GM19372 (cell line): ENCODE data around the gene RNF182.
"Not testable (repeated sequence)": the region's sequence is repeated elsewhere in the genome, so short reads cannot be mapped to it uniquely, and the experiment has no call there.

Source experiments
- ATAC-seq: cut with Tn5 transposase; IDR thresholded peaks from one replicate; pipeline ENCODE4 v1.9.1; 2021; ENCODE audit warnings: mild to moderate bottlenecking, low read depth, moderate library complexity; ENCODE audit not compliant: unreplicated experiment

Gene RNF182

DNA sequence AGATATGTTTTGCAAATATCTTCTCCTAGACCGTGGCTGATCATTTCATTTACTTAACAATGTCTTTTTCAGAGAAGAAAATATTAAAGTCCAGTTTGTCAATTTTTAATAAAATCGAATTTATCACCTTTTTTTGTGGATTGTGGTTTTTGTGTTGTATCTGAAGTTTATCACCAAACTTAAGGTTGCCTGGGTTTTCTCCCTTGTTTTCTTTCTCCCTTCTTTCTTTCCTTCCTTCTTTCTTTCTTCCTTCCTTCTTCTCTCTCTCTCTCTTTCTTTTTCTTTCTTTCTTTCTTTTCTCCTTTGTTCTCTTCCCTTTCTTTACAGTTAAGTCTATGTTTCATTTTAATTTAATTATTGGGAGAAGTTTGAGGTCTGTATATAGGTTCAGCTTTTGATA, 68.7 kb downstream of the RNF182 start:
- no peak for ATAC-seq

DNA sequence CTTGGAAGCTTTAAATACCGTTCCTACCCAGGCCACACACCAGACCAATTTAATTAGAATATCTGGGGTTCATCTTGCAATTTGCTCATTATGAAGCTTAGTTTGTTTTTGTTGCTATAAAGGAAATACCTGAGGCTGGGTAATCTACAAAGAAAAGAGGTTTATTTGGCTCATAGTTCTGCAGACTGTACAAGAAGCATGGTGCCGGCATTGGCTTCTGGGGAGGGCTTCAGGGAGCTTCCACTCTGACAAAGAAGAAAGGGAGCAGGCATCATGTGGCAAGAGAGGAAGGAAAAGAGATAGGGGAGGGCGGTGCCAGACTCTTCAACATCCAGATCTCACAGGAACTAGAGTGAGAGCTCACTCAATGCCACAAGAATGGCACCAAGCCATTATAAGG, 73.6 kb downstream of the RNF182 start:
- no peak for ATAC-seq

DNA sequence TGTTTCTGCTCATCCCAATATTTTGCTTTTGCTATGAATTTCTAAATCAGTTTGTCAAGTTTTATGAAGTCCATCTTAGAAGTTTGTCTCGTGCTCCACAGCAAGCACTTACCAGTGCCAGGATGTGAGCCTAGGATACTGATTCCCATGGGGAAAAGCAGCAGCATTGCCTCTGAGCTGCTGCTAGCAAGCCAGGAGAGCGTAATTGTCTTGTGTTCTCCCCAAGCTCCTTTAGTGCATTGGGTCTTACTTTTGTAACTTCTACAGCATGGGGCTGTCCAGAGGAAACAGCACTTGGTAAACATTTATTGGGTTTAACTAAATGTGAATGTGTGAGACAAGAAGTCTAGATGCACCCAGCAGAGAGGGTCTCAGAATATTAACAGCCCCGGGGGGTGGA, 76.1 kb downstream of the RNF182 start:
- no peak for ATAC-seq

DNA sequence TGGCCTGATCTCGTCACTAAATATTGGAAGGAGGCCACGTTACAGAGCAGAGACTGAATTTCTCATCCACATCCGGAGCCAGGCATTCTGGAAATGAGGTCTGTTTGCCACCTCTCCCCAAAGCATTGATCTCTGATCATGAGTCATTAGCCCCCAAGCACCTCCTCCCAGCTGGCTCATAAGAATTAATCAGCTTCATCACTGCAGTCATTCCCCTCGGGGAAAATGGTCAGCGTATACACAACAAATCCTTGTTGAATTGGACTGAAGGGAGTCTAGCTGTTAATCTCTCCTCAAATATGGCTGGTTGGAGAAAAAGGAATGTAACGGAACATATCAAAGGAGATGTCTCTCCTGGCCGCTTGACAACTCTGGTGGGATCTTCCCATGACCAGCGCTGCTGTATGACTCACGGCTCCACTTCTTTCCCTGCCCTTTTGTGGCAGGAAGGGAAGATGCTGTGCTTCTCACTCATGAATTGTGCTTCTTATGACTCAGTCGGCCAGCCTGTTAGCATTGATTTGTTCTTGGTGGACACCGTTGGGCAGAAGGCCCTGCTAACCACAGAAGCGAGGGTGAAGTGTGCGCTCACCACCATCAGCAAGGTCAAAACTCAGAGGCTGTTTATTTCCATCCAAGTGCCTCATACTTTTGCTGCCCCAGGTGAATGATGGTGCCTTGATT, 76.7 kb downstream of the RNF182 start:
- no peak for ATAC-seq

DNA sequence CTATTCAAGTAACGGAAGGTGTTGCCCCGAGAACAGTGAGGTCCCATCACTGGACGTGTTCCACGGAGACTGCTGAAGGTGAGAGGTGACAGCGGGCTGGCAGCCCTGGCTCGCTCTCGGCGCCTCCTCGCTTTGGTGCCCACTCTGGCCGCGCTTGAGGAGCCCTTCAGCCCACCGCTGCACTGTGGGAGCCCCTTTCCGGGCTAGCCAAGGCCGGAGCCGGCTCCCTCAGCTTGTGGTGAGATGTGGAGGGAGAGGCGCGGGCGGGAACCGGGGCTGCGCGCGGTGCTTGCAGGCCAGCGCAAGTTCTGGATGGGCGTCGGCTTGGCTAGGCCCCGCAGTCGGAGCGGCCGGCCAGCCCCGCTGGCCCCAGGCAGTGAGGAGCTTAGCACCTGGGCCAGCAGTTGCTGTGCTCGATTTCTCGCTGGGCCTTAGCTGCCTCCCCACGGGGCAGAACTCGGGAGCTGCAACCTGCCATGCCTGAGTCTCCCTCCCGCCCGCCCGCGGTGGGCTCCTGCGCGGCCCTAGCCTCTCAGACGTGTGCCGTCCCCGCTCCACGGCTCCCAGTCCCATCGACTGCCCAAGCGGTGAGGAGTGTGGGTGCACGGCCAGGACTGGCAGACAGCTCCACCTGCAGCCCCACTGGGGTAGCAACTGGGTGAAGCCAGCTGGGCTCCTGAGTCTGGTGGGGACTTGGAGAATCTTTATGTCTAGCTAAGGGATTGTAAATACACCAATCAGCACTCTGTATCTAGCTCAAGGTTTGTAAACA, 77.6 kb downstream of the RNF182 start:
- no peak for ATAC-seq

DNA sequence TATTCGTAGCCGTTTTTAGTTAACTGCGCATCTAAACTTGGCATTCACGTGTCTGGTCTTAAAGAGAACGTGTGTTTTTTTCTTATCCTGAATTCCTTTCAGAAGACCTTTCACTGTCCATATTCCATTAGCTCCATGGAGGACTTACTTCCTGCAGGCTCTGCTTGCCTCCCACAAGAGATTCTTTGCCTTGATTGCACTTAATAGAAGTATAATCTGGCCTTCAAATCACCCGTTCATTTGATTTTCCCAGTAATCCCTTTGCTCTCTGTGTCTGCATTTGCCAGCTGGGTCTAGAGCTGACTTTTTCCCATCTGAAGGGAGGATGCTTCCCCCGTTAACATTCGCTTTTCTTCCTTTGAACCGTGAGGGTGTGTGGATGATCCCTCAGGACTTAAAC, 79.5 kb downstream of the RNF182 start:
- ATAC-seq: no peak

DNA sequence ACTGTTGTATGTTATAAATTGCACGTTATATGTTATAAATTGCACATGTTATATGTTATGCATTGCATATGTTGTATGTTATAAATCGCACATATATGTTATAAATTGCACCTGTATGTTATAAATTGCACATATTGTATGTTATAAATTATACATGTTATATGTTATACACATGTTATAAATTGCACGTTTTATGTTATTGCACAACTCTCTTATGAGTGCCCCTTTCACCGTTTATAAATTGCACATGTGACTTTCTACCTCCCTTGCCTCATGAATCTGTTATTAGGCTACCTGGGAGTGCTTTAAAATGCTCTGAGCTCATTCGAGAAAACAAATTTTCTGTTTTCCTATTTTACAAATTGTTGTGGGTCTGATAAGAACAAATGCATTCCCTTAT, 84.1 kb downstream of the RNF182 start:
- ATAC-seq: no peak

DNA sequence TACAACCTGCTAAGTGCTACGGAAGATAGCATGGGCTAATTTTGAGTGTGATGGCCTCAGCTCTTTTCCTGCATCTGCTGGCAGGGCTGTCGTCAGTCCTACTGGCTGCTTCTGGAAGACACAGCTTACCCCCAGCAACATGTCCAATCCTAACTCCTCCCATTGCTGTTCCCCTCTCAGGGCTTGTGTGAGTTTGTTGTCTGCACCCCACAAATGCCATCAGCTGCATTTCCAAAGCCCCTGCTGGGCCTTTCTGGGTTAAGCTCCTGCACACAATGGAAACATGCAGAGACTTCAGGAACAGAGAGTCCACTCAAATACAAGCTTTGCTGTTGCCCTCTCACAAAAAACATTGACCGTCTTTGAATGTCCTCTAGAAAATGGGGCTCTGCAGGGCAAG, 84.7 kb downstream of the RNF182 start:
- no peak for ATAC-seq

DNA sequence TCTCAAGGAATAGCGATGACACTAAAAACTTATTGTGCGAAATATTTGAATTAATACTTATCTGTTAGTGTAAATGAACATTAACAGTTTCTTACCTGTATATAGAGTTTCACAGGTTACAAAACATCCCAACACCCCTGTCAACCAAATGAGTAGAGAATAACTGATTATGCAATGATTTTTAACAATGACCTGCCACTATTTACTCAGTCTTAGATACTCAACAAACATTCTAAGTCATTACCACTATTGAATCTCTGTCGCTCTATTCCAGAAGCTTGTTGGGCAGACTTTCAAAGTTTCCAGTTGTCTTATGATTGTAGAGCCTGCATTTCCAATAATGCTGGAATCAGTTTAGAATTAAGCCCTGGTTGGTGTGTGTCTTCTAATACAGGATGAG, 85.5 kb downstream of the RNF182 start:
- no peak for ATAC-seq

DNA sequence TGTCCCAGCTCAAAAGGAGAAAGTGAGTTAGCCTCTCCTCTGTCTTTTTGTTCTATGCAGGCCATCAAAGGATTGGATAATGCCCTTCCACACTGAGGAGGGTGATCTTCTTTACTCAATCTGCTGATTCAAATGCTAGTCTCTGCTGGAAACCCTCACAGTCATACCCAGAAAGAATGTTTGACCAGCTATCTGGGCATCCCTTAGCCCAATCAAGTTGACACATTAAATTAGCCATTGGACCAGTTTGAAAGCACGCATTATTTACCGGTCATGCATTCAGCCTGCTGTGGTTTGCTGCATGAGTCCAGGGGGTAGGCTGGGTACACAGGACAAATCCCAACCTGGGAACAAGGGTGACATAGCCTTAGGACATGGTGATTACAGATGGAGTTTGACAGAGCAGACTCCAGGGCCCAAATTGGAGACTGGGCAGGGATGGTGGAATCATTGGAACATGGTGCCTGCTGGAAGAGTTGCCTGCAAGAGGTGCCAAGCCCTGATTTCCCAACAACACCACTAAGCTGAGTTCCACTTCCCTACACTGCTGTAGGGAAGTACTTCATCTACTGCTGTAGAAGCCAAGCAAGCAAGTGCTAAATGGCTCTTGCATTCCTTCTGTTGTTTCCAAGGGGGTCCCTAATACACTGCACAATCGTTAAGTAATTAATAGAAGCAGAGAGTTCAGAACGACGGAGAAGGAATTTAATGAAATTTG, 87.7 kb downstream of the RNF182 start:
- ATAC-seq: no peak

DNA sequence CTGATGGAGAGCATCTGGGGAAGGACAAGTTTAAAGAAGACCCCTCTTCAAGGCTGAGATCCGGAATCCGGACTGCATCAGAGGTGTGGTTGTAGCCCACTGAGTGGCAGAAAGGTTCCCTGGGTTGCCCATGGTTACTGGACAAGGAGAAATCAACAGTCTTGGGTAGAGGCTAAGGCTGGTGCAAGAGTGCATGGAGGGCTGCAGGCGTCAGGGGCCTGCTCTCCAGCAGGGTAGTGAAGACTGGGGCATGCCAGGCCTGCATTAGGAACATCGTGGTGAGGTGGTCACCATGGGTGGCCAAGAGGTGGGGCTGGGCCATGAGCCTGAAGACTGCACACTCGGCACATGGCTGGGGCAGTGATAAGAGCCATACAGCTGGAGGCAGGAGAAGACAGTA, 91.2 kb downstream of the RNF182 start:
- ATAC-seq: no peak

DNA sequence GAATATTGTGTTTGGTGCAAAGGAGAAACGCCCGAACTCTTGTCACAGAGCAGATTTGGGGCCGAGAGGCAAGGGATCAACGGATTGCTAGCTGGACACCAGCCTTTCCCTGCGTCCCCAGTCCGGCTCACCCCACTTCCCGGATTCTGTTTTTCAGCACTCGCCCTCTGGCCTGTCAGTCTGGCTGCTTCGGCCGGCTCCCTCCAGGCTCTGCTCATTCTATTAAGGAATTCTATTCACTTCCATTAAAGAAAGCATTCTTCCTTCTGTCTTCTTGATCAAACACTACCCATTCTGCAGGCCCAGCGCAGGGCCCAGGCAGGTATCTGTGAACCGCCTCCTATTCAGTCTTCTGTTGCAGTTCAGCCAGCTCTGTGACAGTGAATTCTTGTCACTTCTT, 91.7 kb downstream of the RNF182 start:
- ATAC-seq: no peak

DNA sequence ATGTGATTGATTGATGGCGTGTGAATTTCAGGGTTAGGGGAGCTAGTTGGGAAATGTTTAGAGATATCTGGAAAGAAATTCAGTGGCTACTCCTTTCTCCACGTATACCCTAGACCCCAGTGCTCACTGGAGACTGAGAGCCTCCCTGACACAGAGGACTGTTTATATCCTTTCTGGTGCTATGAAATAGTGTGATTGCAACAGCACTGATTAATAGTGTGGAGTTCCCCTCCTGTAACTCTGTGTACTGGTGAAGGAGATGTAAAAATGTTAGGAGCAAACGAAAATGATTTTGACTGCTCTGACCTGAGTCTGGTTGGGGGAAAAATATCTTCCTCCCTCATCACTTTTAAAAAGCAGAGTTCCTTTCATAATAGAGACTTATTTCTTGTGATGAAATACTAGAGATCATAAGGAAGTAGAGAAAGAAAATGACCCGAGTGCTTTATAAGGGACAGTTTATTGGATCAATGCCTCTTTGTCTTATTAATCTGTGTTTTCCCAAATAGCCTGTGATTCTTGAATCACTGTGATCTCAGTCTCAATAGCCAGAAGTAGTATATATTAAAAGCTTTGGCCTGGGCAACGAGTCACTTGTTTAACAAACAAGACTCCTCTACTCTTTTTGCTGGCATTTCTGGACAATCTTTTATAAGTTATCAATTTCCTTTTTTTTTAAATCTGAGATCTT, 92.3 kb downstream of the RNF182 start:
- no peak for ATAC-seq

DNA sequence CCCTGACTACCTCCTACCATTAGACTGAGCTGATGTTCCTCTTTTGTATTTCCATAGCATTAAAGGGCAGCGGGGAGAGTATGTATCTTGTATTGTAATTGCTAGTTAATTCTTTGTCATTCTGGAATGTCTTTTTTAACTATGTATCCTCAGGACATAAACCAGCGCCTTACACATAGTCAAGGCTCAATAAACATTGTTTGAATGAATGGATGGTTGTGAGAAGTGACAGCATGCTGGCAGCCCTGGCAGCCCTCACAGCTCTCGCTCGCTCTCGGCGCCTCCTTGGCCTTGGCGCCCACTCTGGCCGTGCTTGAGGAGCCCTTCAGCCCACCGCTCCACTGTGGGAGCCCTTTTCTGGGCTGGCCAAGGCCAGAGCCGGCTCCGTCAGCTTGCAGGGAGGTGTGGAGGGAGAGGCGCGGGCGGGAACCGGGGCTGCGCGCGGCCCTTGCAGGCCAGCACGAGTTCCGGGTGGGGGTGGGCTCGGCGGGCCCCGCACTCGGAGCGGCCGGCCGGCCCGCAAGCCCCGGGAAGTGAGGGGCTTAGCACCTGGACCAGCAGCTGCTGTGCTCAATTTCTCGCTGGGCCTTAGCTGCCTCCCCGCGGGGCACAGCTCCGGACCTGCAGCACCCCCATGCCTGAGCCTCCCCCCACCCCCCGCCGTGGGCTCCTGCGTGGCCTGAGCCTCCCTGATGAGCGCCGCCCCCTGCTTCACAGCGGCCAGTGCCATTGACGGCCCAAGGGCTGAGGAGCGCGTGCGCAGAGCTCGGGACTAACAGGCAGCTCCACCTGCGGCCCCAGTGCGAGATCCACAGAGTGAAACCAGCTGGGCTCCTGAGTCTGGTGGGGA, 93.1 kb downstream of the RNF182 start:
- no peak for ATAC-seq

DNA sequence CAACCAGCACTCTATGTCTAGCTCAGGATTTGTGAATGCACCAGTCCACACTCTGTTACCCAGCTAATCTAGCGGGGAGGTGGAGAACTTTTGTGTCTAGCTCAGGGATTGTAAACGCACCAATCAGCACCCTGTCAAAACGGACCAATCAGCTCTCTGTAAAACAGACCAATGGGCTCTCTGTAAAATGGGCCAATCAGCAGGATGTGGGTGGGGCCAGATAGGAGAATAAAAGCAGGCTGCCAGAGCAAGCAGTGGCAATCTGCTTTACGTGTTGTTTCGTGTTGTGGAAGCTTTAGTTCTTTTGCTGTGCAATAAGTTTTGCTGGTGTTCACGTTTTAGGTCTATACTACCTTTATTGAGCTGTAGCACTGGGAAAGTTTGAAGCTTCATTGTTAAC, 93.8 kb downstream of the RNF182 start:
- ATAC-seq: not testable (repeated sequence)

DNA sequence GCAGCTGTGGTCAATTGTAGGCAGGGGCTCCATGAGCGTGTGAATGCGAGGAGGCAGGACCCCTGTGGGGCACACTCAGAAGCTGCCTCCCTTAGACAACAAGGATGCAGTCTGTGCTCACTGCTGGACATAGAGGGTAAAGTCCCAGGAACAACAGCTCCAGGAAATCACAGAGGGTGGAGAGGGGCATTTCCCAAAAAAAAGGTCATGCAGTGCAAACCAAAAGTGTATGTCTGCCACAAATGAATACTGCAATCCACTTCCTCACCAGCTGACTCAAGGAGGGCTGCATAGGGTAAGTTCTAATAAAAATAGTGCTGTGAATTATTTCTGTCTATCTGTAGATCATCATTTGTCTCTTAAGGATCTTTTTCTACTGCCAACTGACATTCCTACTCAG, 95.8 kb downstream of the RNF182 start:
- no peak for ATAC-seq

DNA sequence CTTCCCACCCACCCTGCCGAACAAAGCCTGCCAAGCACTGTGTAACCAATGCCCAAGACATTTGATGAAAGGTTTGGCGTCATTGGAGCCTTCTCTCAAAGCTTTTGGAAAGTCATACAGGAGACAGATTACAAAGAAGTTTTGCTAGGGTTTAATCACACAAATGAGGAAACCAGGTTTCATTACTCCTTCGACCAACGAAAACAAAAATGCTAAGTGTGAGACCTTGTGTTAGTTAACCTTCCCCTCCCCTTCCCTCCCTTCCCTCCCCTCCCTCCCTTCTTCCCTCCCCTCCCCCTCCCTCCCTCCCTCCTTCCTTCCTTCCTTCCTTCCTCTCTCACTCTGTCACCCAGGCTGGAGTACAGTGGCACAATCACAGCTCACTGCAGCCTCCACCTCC, 96.7 kb downstream of the RNF182 start:
- ATAC-seq: no peak

DNA sequence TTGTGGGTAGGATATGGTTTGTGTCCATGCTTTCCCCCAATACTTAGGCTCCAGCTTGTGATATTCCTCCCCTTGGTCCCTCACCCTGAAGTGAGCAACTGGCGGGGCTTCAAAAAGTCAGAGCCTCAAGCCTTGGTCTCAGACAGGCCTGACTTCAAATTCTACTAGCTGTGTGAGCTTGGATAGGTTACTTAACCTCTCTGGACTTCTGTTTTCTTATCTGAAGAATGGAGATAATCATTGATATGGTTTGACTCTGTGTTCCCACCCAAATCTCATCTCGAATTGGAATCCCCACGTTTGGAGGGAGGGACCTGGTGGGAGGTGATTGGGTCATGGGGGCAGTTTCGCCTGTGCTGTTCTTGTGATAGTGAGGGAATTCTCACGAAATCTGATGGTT, 97.9 kb downstream of the RNF182 start:
- no peak for ATAC-seq

DNA sequence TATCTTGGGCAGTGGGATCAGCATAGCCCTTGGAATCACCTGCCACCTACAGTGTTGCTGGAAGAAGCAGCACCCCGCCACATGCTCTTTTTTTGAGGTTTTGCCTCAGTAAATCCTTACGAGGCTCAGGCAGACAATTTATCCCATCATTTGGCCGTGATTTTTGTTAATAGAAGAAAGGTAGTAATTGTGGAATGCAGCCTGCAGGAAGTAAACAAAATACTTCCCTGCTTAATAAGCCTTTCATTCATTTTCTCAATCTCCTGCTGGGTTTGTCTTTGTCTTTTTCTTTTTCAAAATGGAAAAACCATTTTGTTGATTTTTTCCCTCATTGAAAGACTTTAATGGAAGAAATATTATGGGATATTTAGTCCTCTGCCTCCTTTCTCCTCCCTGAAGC, 99.1 kb downstream of the RNF182 start:
- ATAC-seq: no peak

DNA sequence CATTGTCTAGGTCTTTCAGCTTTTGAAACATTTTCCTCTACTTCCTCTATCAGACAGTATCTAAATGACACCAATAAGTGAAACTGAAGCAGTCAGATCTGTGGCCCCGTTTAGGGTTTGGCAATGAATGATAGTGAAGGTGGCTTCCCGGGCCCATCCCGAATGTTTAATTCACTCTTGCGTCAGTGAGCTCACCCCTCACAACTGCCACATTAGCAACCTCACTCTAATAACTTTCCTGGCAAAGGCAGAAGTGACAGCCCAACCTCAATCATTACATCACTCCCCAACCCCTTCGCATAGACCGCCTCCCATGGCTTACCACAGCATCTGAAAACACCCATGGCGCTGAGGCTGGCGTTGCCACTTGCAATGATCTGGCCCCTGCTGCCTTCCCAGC, 100.4 kb downstream of the RNF182 start:
- ATAC-seq: peak; percentile 51
